GM18499 (cell line): Measurements from ENCODE around the gene NFIC.
"Not testable (repeated sequence)": the region's sequence is repeated elsewhere in the genome, so short reads cannot be mapped to it uniquely, and the experiment has no call there.

Source experiments
- ATAC-seq: cut with Tn5 transposase; IDR thresholded peaks from one replicate; pipeline ENCODE4 v1.9.1; 2021; ENCODE audit warnings: moderate number of reproducible peaks; ENCODE audit not compliant: insufficient read depth, unreplicated experiment

Gene NFIC

GRCh38 chr19:3392480-3392879 is 26.1 kb downstream of the NFIC start:
- ATAC-seq, result no peak

GRCh38 chr19:3396881-3397265 is 30.5 kb downstream of the NFIC start:
- no peak for ATAC-seq

DNA sequence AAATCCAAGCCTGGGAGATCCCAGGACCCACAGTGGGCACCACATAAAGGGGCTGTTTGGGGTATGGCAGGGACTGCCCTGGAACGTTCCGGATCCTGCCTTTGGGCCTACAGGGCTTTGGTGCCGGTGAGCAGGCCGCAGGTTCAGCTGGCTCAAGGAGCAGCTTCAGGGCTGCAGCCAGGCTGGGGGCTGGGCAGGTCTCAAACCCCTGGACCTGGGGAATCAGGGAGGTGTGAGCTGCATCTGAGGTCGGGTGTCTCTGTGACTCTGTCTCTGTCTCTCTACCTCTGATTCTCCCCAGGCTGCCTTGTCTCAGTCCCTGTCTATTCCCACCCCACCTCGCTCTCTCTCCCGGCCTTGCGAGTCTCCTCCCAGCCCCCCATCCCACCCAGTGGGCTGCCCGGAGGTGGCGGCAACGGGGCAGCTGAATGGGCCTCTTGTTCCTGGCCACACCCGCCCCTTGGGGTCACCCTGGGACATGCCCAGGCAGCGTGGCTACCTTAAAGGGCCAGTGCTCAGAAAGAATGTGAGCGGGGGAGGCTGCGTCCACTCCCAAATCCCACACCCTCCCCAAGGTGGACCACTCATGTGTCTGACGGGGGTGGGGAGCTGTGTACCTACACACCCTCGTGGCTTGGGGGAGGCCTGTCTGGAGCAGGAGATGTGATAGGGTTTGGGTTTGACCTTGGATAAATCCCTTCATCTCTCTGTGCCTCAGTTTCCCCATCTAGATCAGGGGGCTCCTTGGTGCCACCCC is 31.1 kb downstream of the NFIC start:
- no peak for ATAC-seq

DNA sequence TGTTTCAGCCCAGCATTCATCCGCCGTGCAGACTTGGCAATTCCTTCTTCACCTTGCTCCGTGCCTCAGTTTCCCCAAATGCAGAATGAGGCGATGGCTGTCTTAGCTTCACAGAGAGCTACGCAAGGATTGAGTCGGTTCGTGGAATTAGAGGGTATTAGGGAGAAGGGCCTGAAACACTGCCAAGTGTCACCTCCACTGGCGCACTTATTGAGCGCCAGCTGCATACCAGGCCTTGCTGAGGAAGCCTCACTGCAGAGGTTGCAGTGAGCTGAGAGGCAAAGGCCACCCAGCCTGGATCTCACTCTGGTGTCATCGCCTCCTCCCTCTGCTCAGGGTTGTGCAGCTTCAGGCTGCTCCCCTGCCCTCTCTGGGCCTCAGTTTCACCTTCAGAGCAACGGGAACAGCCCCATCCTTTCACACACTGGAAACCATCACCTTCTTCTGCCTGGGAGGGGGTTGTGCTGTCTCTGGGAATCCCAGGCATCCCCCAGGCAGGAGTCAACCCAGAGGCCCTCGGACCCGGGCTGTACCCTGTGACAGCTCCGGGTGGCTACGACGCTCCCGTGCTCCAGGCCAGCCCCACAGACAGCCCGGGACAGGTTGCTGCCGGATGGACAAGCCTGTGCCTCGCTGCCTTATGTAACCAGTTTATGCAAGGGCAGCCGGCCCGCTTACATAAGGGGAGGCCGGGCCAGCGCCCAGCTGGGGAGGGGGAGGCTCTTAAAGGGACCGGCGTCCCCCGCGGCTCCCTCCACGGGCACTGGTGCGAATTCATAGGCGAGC is 31.9 kb downstream of the NFIC start:
- ATAC-seq, result no peak

DNA sequence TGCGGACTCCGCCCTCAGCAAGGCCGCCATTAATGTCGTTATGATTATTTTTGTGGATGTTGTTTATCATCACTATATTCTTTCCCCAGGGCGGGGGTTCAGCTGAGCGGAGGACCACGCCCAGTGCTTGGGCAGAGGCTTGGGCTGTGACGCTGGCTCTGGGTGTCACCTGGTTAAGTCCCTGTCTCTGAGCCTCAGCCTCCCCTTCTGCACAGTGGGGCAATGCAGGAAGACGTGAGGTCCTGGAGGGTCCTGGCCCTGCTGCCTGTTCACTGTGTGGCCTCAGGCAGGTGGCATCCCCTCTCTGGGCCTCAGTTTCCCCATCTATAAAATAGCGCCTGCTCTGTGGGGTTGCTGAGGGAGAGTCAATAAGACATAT is 32.5 kb downstream of the NFIC start:
- ATAC-seq, result no peak

DNA sequence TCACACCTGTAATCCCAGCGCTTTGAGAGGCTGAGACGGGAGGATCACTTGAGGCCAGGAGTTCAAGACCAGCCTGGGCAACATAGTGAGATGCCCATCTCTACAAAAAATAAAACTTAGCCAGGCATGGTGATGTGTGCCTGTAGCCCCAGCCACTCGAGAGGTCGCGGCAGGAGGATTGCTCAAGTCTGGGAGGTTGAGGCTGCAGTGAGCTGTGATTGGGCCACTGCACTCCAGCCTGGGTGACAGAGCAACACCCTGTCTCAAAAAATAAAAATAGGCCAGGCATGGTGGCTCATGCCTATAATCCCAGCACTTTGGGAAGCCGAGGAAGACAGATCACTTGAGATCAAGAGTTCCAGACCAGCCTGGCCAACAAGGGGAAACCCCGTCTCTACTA is 32.9 kb downstream of the NFIC start:
- not testable (repeated sequence) for ATAC-seq

DNA sequence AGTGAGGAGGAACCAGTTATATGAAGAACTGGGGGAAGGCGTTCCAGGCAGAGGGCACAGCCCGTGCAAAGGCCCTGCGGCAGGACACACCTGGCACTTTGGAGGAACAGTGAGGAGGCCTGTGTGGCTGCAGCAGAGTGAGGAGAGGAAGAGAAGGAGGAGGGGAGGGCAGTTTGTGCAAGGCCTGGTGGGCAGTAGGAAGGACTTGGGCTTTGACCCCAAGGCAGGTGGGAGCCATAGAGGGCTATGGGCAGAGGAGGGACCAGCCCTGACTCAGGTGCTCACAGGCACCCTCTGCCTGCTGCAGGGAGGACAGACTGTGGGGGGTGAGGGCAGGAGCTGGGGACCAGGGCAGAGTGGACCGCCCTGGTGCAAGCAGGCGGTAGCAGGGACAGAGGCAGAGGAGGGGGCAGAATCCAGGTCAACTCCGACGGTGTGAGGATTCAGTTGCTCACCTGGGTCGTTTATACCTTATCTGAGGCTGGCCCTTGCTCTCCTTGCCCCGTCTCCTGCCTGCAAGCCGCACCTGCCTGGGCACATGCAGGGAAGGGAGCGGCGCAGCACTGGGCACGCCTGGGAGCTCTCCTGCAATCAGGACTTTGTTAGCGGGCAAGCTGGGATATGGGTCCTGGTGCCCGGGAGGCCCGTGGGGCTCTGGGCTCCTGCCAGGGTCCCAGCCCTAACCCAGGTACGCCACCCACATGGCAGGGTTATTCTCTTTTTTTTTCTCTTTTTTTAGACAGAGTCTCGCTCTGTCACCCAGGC is 34.8 kb downstream of the NFIC start:
- no peak for ATAC-seq

DNA sequence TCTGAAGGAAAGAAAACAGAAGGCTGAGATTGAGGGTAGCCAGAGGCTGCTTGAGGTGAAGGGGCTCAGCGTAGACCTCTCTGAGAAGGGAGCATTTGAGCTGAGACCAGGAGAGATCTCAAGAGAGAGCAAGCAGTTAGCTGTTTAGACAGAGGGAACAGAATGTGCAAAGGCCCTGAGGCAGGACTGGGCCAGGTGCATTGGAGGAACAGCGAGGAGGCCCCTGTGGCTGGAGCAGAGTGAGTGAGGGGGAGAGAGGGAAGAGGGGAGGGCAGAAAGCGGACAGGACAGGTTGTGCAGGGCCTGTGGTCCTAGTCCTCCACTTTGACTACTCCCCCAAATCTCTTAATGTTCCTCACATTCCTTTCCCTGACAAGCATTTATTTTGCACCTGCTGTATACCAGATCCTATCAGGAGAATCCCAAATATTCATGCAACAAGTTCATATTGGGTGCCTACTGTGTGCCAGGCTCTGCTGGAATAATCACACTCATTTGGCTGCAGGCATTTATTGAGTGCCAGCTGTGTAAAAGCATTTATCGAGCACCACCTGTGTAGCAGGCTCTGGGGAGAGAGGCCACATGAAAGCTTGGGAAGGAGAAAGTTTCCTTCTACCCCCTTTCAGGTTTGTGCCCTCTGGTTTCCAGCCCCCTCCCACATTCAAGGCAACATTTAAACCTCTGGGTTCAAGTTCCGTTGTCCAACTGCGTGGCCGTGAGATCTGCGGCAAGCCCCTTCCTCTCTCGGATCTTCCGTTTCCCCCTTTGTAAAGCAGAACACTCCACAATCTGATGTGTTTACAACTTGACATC is 36.5 kb downstream of the NFIC start:
- no peak for ATAC-seq

GRCh38 chr19:3403489-3404323 is 37.3 kb downstream of the NFIC start:
- no peak for ATAC-seq

GRCh38 chr19:3404324-3405260 is 38.2 kb downstream of the NFIC start:
- ATAC-seq, result no peak

DNA sequence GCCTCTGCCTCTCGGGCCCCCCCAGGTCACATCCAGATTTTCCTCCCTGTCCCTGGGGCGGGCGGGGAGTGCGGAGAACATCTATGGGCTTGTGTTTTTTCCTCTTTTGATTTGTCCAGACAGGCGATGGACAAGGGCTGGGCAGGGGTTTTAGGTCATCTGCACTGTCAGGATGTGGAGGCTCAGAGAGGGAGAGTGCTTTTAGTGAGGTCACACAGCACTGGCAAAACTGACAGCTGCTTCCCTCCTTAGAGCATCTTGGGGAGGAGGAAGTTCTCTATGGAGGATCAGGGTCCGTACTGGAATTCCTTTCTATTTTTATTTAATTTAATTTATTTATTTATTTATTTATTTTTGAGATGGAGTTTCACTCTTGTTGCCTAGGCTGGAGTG is 38.9 kb downstream of the NFIC start:
- ATAC-seq, result no peak

DNA sequence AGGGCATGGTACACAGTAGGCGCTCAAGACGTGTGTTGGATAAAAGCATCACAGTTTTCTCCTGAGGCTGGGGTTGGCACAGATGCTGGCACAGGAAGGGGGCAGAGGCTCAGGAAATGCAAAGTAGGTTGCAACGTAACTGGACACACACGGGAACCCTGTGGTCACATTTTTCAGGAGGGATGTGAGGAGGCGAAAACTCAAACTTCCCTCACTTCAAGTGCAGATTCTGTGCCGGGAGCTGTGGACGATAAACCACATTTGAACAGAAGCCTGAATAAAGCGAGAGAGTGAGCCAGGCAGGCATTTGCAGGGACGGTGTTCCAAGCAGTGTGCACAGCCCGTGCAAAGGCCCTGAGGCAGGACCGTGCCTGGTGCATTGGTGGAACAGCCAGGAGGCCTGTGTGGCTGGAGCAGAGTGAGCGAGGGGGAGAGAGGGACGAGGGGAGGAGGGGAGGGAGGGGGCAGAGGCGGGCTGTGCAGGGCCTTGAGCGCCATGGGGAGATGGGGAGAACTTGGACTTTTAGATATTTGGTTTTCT is 40.3 kb downstream of the NFIC start:
- ATAC-seq, result no peak

DNA sequence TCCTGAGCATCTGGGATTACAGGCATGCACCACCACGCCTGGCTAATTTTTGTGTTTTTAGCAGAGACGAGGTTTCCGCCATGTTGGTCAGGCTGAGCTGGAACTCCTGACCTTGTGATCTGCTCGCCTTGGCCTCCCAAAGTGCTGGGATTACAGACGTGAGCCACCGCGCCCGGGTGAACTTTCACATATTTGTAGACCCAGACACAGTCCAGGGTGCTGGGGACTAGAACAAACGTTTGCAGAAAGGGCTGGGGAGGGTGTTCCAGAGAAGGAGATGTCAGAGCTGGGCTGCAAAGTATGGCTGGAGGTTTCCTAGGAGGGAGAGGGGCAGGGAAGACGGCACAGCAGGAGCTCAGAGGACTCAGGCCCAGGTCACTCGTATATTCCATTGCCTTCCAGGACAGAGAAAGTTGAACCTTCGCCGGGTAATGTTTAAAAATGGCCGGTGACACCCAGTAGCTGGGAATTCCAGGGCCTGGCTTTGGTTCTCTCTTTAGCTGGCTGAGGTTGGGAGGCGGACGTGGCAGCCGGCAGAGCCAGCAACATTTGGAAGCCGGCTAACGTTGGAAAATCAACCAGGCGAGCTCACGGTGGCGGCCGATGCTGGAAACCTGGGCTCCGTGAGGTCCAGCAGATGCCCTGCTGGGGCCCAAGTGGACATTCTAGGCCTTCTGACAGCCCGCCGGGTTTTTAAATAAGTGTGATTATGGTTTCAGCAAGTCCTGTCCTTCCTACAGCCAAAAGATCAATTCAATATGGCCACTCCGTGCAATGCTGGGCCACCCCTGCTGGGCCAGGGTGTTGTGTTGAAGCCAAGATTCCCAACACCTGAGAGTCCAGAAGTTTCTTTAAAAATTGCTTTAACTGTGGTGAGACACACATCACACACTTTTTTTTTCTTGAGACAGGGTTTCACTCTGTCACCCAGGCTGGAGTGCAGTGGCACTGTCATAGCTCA is 41.5 kb downstream of the NFIC start:
- no peak for ATAC-seq

DNA sequence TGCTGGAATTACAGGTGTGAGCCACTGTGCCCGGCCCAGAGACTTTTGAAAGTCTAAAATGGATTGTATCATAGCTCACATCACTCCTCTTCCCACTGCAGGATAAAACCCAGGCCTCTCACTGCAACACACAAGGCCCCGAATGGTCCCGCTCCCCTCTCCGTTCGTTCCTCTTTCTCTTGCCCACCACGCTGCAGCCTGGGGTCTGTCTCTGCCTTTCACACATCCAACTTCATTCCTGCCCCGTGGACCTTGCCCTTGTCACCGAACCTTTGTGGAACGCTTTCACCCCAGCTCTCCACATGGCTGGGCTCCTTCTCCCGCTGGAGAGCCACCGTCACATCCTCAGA is 42.6 kb downstream of the NFIC start:
- no peak for ATAC-seq

- no peak for ATAC-seq
Measured at GRCh38 chr19:3409346-3410064, 43.1 kb downstream of the NFIC start.

DNA sequence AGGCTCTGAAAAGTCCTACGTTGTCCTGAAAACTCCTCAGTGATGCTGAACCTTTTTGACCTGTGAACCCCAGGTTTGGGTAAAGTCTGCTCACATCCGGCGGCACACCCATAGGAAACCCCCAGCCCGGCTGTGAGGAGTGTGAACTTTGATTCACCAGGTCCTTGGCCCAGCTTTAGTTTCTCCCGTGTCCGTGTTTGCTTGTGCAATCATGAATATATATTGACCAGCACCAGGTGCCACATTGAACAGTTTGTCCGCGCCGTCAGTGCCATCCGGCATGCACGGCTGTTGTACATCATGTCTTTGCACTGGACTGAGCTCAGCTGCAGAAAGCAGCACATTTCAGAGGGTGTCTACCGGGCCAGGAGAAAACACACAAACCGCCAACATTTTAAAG is 45.3 kb downstream of the NFIC start:
- ATAC-seq, result no peak

DNA sequence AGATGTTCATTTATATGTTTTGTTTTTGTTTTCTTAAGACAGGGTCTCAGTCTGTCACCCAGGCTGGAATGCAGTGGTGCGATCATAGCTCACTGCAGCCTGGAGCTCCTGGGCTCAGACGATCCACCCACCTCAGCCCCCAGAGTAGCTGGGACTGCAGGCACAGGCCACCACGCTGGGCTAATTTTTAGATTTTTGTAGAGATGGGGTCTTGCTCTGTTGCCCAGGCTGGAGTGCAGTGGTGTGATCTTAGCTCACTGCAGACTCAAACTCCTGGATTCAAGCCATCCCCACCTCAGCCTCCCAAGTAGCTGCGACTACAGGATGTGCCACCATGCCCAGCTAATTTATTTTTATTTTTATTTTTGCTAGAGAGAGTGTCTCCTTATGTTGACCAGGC is 45.7 kb downstream of the NFIC start:
- ATAC-seq, result no peak
